OCI-LY3 (cell line): ENCODE results near the gene JUN.
A peak's percentile ranks its signal among the peaks of the same experiment; 100 is the strongest.

Experiments
- H2AFZ ChIP-seq: fragments of 200-600, 300-600 bp; shearing (Covaris generic); 2 replicates; pipeline ENCODE4 v1.6.0; 2014; ENCODE audit warnings: antibody characterized with exemption, low read depth, low read length
- H3K27ac ChIP-seq: fragments of 200-600, 300-600 bp; sonication (generic); 2 replicates; pipeline ENCODE4 v1.5.1; 2014; ENCODE audit warnings: mild to moderate bottlenecking, low read length, moderate library complexity, mixed read lengths
- H3K27me3 ChIP-seq: fragments of 200-600, 300-600 bp; sonication (generic); 2 replicates; pipeline ENCODE4 v1.6.1; 2014; ENCODE audit warnings: low read depth, low read length, mixed read lengths
- H3K36me3 ChIP-seq: fragments of 200-600, 300-600 bp; sonication (generic); replicated peaks from 2 replicates; pipeline ENCODE3; 2014; ENCODE audit warnings: low read depth, low read length, mixed read lengths
- H3K4me1 ChIP-seq: fragments of 300-600, 200-600 bp; sonication (generic); 2 replicates; pipeline ENCODE4 v1.6.1; 2014; ENCODE audit warnings: low read length, mixed read lengths
- H3K4me2 ChIP-seq: fragments of 200-600, 300-600 bp; sonication (generic); 2 replicates; pipeline ENCODE4 v1.6.1; 2014; ENCODE audit warnings: low read length, mixed read lengths
- H3K4me3 ChIP-seq: fragments of 300-600, 200-600 bp; sonication (generic); 2 replicates; pipeline ENCODE4 v1.5.1; 2014; ENCODE audit warnings: antibody characterized with exemption, mild to moderate bottlenecking, low read length, moderate library complexity
- H3K79me2 ChIP-seq: fragments of 300-600, 200-600 bp; shearing (Covaris generic); 2 replicates; pipeline ENCODE4 v1.6.1; 2014; ENCODE audit warnings: mild to moderate bottlenecking, low read length, mixed read lengths
- H3K9ac ChIP-seq: fragments of 300-600, 200-600 bp; shearing (Covaris generic); 2 replicates; pipeline ENCODE4 v1.6.0; 2014; ENCODE audit warnings: mild to moderate bottlenecking, low read length, moderate library complexity
- H3K9me3 ChIP-seq: fragments of 200-600, 300-600 bp; shearing (Covaris generic); 2 replicates; pipeline ENCODE4 v1.6.1; 2014; ENCODE audit warnings: low read length, mixed read lengths; ENCODE audit not compliant: insufficient read depth
- H4K20me1 ChIP-seq: fragments of 200-600, 300-600 bp; sonication (generic); 2 replicates; pipeline ENCODE4 v1.6.1; 2016; ENCODE audit warnings: low read length, mixed read lengths; ENCODE audit not compliant: insufficient read depth
- CTCF ChIP-seq: fragments of 200-600, 300-600 bp; sonication (generic); IDR thresholded peaks from 2 replicates; pipeline ENCODE4 v1.5.1; 2014; ENCODE audit warnings: antibody characterized with exemption, low read length, low read depth
- EZH2phosphoT487 ChIP-seq: fragments of 200-600 bp; shearing (Covaris generic); IDR thresholded peaks from 2 replicates; pipeline ENCODE4 v1.6.1; 2018; ENCODE audit warnings: antibody characterized with exemption, mixed run types, low read depth

JUN gene

GRCh38 chr1:58768971-58769808 is 14.7 kb downstream of the JUN start:
- no peak overlapping the region for H2AFZ ChIP-seq
- no peaks in the 10 kb centered on the region for H3K9me3 ChIP-seq
- no peak overlapping the region for H3K4me3 ChIP-seq
- H3K36me3 ChIP-seq, result no peaks in the 10 kb centered on the region
- H3K4me1 ChIP-seq, result peaks cover 13% of the 10 kb centered on the region
- no peaks in the 10 kb centered on the region for H3K27me3 ChIP-seq
- no peak overlapping the region for H3K27ac ChIP-seq
- H3K4me2 ChIP-seq, result no peak overlapping the region
- no peaks in the 10 kb centered on the region for H4K20me1 ChIP-seq
- H3K9ac ChIP-seq, result no peak overlapping the region
- TF ChIP-seq EZH2phosphoT487, result no peak
- TF ChIP-seq CTCF, result peak; percentile 62
- H3K79me2 ChIP-seq, result no peaks in the 10 kb centered on the region

- H3K9me3 ChIP-seq, result no peaks in the 10 kb centered on the region
- H3K27me3 ChIP-seq, result no peaks in the 10 kb centered on the region
- H3K4me3 ChIP-seq, result no peak overlapping the region
- no peak overlapping the region for H3K27ac ChIP-seq
- no peak for TF ChIP-seq CTCF
- no peak for TF ChIP-seq EZH2phosphoT487
- no peaks in the 10 kb centered on the region for H3K36me3 ChIP-seq
- no peak overlapping the region for H2AFZ ChIP-seq
- no peak overlapping the region for H3K9ac ChIP-seq
- no peaks in the 10 kb centered on the region for H4K20me1 ChIP-seq
- H3K4me1 ChIP-seq, result peaks cover 3% of the 10 kb centered on the region
- H3K79me2 ChIP-seq, result no peaks in the 10 kb centered on the region
- H3K4me2 ChIP-seq, result no peak overlapping the region
Measured at GRCh38 chr1:58768191-58768731, 15.6 kb downstream of the JUN start.

GRCh38 chr1:58767143-58767542 is 16.7 kb downstream of the JUN start:
- no peaks in the 10 kb centered on the region for H3K79me2 ChIP-seq
- H2AFZ ChIP-seq, result no peak overlapping the region
- H3K36me3 ChIP-seq, result no peaks in the 10 kb centered on the region
- H3K4me2 ChIP-seq, result no peak overlapping the region
- no peak overlapping the region for H3K4me3 ChIP-seq
- TF ChIP-seq EZH2phosphoT487 (no peak), CTCF (no peak)
- no peak overlapping the region for H3K27ac ChIP-seq
- H3K9ac ChIP-seq, result no peak overlapping the region
- no peaks in the 10 kb centered on the region for H3K4me1 ChIP-seq
- no peaks in the 10 kb centered on the region for H3K9me3 ChIP-seq
- H4K20me1 ChIP-seq, result no peaks in the 10 kb centered on the region
- no peaks in the 10 kb centered on the region for H3K27me3 ChIP-seq

- Histone ChIP-seq H3K4me3 (no peak overlapping the region), H3K36me3 (no peaks in the 10 kb centered on the region), H4K20me1 (no peaks in the 10 kb centered on the region), H3K27ac (no peak overlapping the region), H3K79me2 (no peaks in the 10 kb centered on the region), H3K27me3 (no peaks in the 10 kb centered on the region), H3K4me1 (no peaks in the 10 kb centered on the region), H3K9ac (no peak overlapping the region), H3K9me3 (no peaks in the 10 kb centered on the region), H3K4me2 (no peak overlapping the region), H2AFZ (no peak overlapping the region)
- TF ChIP-seq CTCF (no peak), EZH2phosphoT487 (no peak)
Measured at GRCh38 chr1:58765441-58765840, 18.4 kb downstream of the JUN start.
